ENCODE measurements around the gene NOTCH3.

Gene NOTCH3

GRCh38 chr19:15147090-15147489, 53.7 kb downstream of the NOTCH3 start:
- DNase-seq (ENCODE audit: low read depth) = no peak
- TF ChIP-seq, protein P1, sequence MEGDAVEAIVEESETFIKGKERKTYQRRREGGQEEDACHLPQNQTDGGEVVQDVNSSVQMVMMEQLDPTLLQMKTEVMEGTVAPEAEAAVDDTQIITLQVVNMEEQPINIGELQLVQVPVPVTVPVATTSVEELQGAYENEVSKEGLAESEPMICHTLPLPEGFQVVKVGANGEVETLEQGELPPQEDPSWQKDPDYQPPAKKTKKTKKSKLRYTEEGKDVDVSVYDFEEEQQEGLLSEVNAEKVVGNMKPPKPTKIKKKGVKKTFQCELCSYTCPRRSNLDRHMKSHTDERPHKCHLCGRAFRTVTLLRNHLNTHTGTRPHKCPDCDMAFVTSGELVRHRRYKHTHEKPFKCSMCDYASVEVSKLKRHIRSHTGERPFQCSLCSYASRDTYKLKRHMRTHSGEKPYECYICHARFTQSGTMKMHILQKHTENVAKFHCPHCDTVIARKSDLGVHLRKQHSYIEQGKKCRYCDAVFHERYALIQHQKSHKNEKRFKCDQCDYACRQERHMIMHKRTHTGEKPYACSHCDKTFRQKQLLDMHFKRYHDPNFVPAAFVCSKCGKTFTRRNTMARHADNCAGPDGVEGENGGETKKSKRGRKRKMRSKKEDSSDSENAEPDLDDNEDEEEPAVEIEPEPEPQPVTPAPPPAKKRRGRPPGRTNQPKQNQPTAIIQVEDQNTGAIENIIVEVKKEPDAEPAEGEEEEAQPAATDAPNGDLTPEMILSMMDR (IDR thresholded peaks at IDR 0.05; ENCODE audit: insufficient read depth, low read depth, low read length, missing control alignments) = no peak
- H3K4me3 ChIP-seq (ENCODE audit: low read depth, low read length) = no peak overlapping the region

DNA sequence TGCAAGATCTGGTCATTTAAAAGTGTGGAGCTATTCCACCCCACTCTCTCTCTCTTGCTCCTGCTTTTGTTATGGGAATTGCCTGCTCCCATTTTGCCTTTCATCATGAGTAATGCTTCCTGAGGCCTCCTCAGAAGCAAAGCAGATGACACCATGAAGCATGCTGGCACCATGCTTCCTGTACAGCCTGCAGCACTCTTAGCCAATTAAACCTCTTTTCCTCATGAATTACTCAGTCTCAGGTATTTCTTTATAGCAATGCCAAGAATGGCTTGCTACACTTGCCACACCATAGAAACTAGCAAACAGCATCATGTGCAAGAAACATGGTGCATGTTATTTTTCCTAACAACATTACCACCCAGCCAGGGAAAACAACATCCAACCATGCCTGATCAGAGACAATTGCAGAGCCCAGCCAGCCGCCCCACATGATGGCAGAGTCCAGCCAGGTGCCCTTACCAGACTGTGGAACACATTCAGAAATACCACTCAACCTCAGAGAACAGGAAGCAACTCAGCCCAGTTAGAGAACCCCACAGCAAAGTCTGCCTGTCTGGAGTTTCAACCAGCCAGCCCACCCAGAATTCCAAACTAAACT, 56.6 kb downstream of the NOTCH3 start:
- TF ChIP-seq, protein P1 (IDR thresholded peaks at IDR 0.05; ENCODE audit: insufficient read depth, low read depth, low read length, missing control alignments) = no peak
- H3K4me3 ChIP-seq (ENCODE audit: low read depth, low read length) = no peak overlapping the region
- no peak for DNase-seq (ENCODE audit: low read depth)

GRCh38 chr19:15142313-15142712, 58.5 kb downstream of the NOTCH3 start:
- DNase-seq (ENCODE audit: low read depth) = no peak
- TF ChIP-seq, protein P1 (IDR thresholded peaks at IDR 0.05; ENCODE audit: insufficient read depth, low read depth, low read length, missing control alignments) = no peak
- no peak overlapping the region for H3K4me3 ChIP-seq (ENCODE audit: low read depth, low read length)

DNA sequence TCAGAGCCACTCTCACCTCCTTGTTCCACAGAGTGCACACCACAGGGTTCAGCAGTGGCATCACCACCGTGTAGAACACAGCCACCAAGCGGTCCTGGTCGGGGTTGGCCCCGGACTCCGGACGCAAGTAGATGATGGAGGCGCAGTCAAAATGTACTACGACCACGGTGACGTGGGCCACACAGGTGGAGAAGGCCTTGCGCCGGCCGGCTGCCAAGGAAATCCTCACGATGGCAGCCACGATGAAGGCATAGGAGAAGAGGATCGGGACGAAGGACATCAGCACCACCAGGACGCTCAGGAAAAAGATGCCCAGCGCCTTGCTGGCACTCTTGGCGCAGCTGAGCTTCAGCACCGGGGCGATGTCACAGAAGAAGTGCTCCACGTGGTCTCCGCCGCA, 59.7 kb downstream of the NOTCH3 start:
- DNase-seq (ENCODE audit: low read depth) = no peak
- H3K4me3 ChIP-seq (ENCODE audit: low read depth, low read length) = no peak overlapping the region
- TF ChIP-seq, protein P1 (IDR thresholded peaks at IDR 0.05; ENCODE audit: insufficient read depth, low read depth, low read length, missing control alignments) = no peak

GRCh38 chr19:15138427-15138826, 62.4 kb downstream of the NOTCH3 start:
- DNase-seq (ENCODE audit: low read depth) = no peak
- TF ChIP-seq, protein P1 (IDR thresholded peaks at IDR 0.05; ENCODE audit: insufficient read depth, low read depth, low read length, missing control alignments) = no peak
- no peak overlapping the region for H3K4me3 ChIP-seq (ENCODE audit: low read depth, low read length)

- TF ChIP-seq, protein P1 (IDR thresholded peaks at IDR 0.05; ENCODE audit: insufficient read depth, low read depth, low read length, missing control alignments) = no peak
- no peak for DNase-seq (ENCODE audit: low read depth)
- no peak overlapping the region for H3K4me3 ChIP-seq (ENCODE audit: low read depth, low read length)
These were observed 63.0 kb downstream of the NOTCH3 start for GRCh38 chr19:15137777-15138176.

Measured in GM12865 (cell line).